Measurements from ENCODE around the gene STOX1. TPM values are rescaled to one million over a fixed set of nuclear protein-coding genes. Genes with fewer than 3 reads are reported as not detected.

The STOX1 gene
- total and polyA plus RNA-seq, 2 of the 8 experiments (the other 6 are each of a cell fraction or from before 2014, with no cell fraction given): 0.92 to 2.6 TPM

GRCh38 chr10:68813559-68813958 lies 13.8 kb upstream of the STOX1 start:
- no peak overlapping the region for H2AFZ ChIP-seq (ENCODE audit: low read length)
- no peak for DNase-seq (ENCODE audit: low read depth in 1 of 2, low spot score in 2 of 2)
- no peaks in the 10 kb centered on the region for H4K20me1 ChIP-seq (replicated peaks in 1 of 2; ENCODE audit: control insufficient read depth in 1 of 2, insufficient read depth in 2 of 2, low read length in 2 of 2)
- H3K27me3 ChIP-seq (replicated peaks in 1 of 4; ENCODE audit: control insufficient read depth in 3 of 4, extremely low read depth in 1 of 4, insufficient read depth in 3 of 4, low read length in 3 of 4): no peaks in the 10 kb centered on the region
- H3K4me3 ChIP-seq (ENCODE audit: extremely low read depth in 1 of 4, insufficient read depth in 2 of 4, low read depth in 3 of 4, low read length in 4 of 4): no peak overlapping the region
- ChIA-PET CTCF (ENCODE audit: partially characterized antibody) (interaction anchor here (0.5 to 3.5 kb wide), 5 partner anchors 9 to 215 kb away, joined by 3 to 18 read pairs (median 5); no protein-coding TSS in a partner anchor), POLR2A (ENCODE audit: partially characterized antibody) (interaction anchor here (0.7 to 1.5 kb wide), 4 partner anchors 10 to 88 kb away, joined by 3 to 7 read pairs (median 4); partner anchors contain the start of genes DDX50 and STOX1)
- no peak overlapping the region for H4K91ac ChIP-seq (replicated peaks; ENCODE audit: insufficient read length, low read length)
- no peak overlapping the region for H4K5ac ChIP-seq (ENCODE audit: insufficient read length, low read depth, low read length)
- H3K27ac ChIP-seq (ENCODE audit: low read depth, low read length): no peak overlapping the region
- FAIRE-seq: no peak
- TF ChIP-seq SIN3A (conservative IDR thresholded peaks at IDR 0.05 in 1 of 2, IDR thresholded peaks at IDR 0.05 in 1 of 2; ENCODE audit: low read depth in 1 of 2, low read length in 2 of 2) (no peak), KDM5A (IDR thresholded peaks at IDR 0.05; ENCODE audit: low read length) (no peak)
- H3K14ac ChIP-seq (ENCODE audit: insufficient read length): no peak overlapping the region
- no peak overlapping the region for H3K23ac ChIP-seq (ENCODE audit: insufficient read length)
- H2BK120ac ChIP-seq (replicated peaks; ENCODE audit: low read depth, low read length): no peak overlapping the region
- no peak overlapping the region for H3K4me2 ChIP-seq (ENCODE audit: insufficient read depth in 1 of 2, low read depth in 2 of 2, low read length in 2 of 2)
- H2AK5ac ChIP-seq (ENCODE audit: low read depth, low read length): no peak overlapping the region
- no peak overlapping the region for H2BK20ac ChIP-seq (ENCODE audit: low read length)
- H3K18ac ChIP-seq (ENCODE audit: extremely low read depth, low read length): no peak overlapping the region
- H3K23me2 ChIP-seq (ENCODE audit: low read depth, low read length): no peaks in the 10 kb centered on the region
- H3K9ac ChIP-seq (replicated peaks in 1 of 4; ENCODE audit: extremely low read depth in 1 of 4, low read depth in 3 of 4, low read length in 3 of 4): no peak overlapping the region
- 0 out of 7 replicates have a peak, but pooled peaks cover 0 to 3% (median 0%) of the 10 kb centered on the region in 4 experiments for H3K4me1 ChIP-seq (replicated peaks in 1 of 4; ENCODE audit: control insufficient read depth in 3 of 4, insufficient read depth in 4 of 4, low read length in 3 of 4)
- no peak overlapping the region for H3K56ac ChIP-seq (replicated peaks; ENCODE audit: insufficient read length, low read depth, low read length)
- H2BK12ac ChIP-seq (ENCODE audit: low read depth, low read length): no peak overlapping the region
- no peak overlapping the region for H4K8ac ChIP-seq (ENCODE audit: extremely low read depth, insufficient read depth, low read length)
- H2BK15ac ChIP-seq (ENCODE audit: low read length): no peak overlapping the region
- H3K36me3 ChIP-seq (ENCODE audit: control insufficient read depth in 2 of 4, insufficient read depth in 4 of 4, low read length in 3 of 4): no peaks in the 10 kb centered on the region
- no peaks in the 10 kb centered on the region for H3K9me3 ChIP-seq (ENCODE audit: insufficient read depth in 2 of 2, low read depth in 1 of 2, low read length in 1 of 2)
- no peaks in the 10 kb centered on the region for H3K79me2 ChIP-seq (ENCODE audit: control insufficient read depth in 1 of 2, insufficient read depth in 2 of 2, low read length in 2 of 2)
- no peak overlapping the region for H2BK5ac ChIP-seq (ENCODE audit: low read depth, low read length)
- no peak overlapping the region for H3K4ac ChIP-seq (replicated peaks; ENCODE audit: insufficient read length, low read depth, low read length)
- H3K79me1 ChIP-seq (ENCODE audit: low read depth, low read length): no peaks in the 10 kb centered on the region

Data from H1 (cell line).